Erythroblast (primary cell): ENCODE results near the gene PDE6G.

Source experiments
- GATA1 ChIP-seq: IDR thresholded peaks from 2 replicates; pipeline ENCODE4 v1.6.1; 2011; ENCODE audit warnings: low read depth, mild to moderate bottlenecking, control low read depth, low read length, moderate library complexity
- POLR2A ChIP-seq: IDR thresholded peaks from 2 replicates; pipeline ENCODE4 v1.6.1; 2011; ENCODE audit warnings: mild to moderate bottlenecking, low read length

DNA sequence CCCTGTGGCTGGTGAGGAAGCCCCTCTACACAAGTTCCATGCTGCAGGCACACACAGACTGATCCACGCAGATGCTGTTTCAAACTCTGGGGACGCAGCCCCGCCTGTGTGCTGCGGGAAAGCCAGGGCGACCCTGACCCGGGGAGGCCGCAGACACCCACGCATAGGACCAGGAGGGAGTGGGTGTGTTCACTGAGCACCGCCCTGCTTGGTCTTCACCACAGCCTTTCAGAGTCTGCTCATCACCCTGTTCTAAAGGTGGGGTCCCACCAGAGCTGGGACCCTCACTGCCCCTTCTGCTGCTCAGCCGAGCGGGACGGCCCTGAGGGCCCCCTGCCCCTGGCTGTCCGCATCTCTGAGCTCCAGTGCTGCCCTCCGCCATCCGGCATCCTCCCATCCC is 11.8 kb downstream of the PDE6G start:
- no peak for TF ChIP-seq POLR2A
- no peak for TF ChIP-seq GATA1
